ENCODE data around the gene FGF14.
"Not testable (repeated sequence)": the region's sequence is repeated elsewhere in the genome, so short reads cannot be mapped to it uniquely, and the experiment has no call there.

Gene FGF14

GRCh38 chr13:101845245-101846020 is 556.4 kb downstream of the FGF14 start:
- Mint-ChIP-seq H3K4me1 (no peaks in the 10 kb centered on the region), H3K36me3 (no peaks in the 10 kb centered on the region), H3K27ac (no peak overlapping the region), H3K9me3 (peaks cover 2% of the 10 kb centered on the region), H3K4me3 (no peak overlapping the region)
- DNase-seq (ENCODE audit: low spot score in 2 of 2) (no peak), ATAC-seq (no peak)

GRCh38 chr13:101841698-101842097 is 560.1 kb downstream of the FGF14 start:
- H3K27ac Mint-ChIP-seq: no peak overlapping the region
- H3K4me3 Mint-ChIP-seq: no peak overlapping the region
- H3K36me3 Mint-ChIP-seq: no peaks in the 10 kb centered on the region
- no peaks in the 10 kb centered on the region for H3K9me3 Mint-ChIP-seq
- no peak for ATAC-seq
- no peaks in the 10 kb centered on the region for H3K4me1 Mint-ChIP-seq
- DNase-seq (ENCODE audit: low spot score in 2 of 2): no peak

DNA sequence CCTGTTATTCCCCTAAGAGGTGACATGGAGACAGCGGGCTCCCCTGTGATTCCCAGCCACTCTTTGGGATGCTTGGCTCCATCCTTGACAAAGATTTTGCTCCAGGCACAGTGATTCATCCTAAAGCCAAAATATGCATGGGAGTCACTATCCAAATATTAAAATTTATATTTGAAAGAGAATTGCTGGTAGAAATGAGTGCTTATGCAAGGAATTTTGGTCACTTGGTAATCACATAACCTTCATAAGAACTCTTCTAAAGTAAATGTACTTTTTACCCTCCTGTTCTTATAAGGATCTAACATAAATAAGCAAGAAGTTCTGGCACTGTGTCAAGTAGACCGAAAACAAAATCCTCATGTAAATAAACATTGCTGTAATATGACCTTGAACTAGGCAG is 563.5 kb downstream of the FGF14 start:
- ATAC-seq (no peak), DNase-seq (ENCODE audit: low spot score in 2 of 2) (no peak)
- Mint-ChIP-seq H3K9me3 (no peaks in the 10 kb centered on the region), H3K4me3 (no peak overlapping the region), H3K27ac (no peak overlapping the region), H3K4me1 (no peaks in the 10 kb centered on the region), H3K36me3 (no peaks in the 10 kb centered on the region)

- not testable (repeated sequence) for H3K27ac Mint-ChIP-seq; DNase-seq (ENCODE audit: low spot score in 2 of 2); H3K36me3 Mint-ChIP-seq; H3K9me3 Mint-ChIP-seq; ATAC-seq; H3K4me1 Mint-ChIP-seq; H3K4me3 Mint-ChIP-seq
Observed at GRCh38 chr13:101837778-101838177, 564.1 kb downstream of the FGF14 start.

DNA sequence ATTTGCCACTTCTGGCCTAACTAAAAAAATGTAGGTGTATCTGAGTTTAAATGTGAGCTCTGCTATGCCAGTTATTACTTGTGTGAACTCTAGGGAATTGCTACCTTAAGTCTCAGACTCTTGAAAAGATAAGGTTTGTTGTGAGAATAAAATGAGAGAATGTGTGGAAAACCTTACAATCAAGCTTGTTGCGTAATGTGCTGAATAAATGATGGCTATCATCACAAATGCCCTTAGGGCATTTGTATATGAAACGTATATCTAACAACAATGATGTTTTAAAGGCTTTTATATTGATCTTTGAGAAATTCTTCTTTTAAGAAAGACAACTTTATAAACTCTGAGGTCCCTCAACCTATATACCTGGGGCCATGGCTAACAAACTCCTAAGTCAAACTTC is 564.6 kb downstream of the FGF14 start:
- Mint-ChIP-seq H3K36me3 (no peaks in the 10 kb centered on the region), H3K27ac (no peak overlapping the region), H3K4me3 (no peak overlapping the region), H3K9me3 (no peaks in the 10 kb centered on the region), H3K4me1 (no peaks in the 10 kb centered on the region)
- no peak for ATAC-seq
- DNase-seq (ENCODE audit: low spot score in 2 of 2): no peak

GRCh38 chr13:101835920-101836319 is 565.9 kb downstream of the FGF14 start:
- ATAC-seq (no peak), DNase-seq (ENCODE audit: low spot score in 2 of 2) (no peak)
- no peaks in the 10 kb centered on the region for H3K9me3 Mint-ChIP-seq
- no peaks in the 10 kb centered on the region for H3K4me1 Mint-ChIP-seq
- H3K27ac Mint-ChIP-seq: no peak overlapping the region
- no peaks in the 10 kb centered on the region for H3K36me3 Mint-ChIP-seq
- H3K4me3 Mint-ChIP-seq: no peak overlapping the region

GRCh38 chr13:101833671-101834070 is 568.2 kb downstream of the FGF14 start:
- Mint-ChIP-seq H3K4me1 (no peaks in the 10 kb centered on the region), H3K36me3 (no peaks in the 10 kb centered on the region), H3K27ac (no peak overlapping the region), H3K4me3 (no peak overlapping the region), H3K9me3 (no peaks in the 10 kb centered on the region)
- ATAC-seq: no peak
- DNase-seq (ENCODE audit: low spot score in 2 of 2): no peak

DNA sequence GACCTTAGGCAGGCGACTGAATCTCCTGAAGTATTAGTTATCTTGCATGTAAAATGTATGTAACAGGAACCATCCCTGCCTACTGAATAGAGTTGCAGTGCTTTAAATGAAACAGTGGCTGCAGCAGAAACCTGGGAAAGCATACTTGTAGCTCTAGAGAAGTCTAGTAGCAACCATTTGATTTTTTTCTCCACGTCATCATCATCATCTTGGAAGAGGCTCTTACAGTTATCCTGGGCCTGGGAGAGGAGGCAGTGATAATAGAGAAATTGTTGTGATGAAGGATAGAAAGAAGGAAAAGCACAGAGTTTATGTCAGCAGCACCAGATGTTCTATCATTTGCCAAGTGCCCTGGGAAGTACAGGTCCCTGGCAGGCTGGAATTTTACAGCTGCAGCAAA is 571.8 kb downstream of the FGF14 start:
- Mint-ChIP-seq H3K4me1 (no peaks in the 10 kb centered on the region), H3K27ac (no peak overlapping the region)
- no peak for ATAC-seq

DNA sequence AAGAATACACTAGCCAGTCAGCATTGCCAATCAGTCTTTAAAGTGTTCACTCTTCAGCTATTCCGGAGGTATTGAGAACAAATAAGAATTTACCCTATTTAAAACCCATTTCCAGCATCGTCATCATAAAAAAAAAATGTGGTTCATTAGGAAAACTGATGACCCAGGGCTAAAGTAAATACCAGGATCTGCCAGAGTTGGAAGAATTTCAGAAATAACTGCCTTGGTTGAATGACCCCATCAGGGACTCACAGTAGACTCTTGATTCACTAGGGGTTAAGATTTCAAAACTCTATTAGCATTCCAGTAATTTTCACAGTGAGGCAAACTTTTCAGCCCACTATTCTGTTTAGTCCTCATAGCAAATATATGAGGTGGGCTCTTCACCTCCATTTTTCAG is 572.4 kb downstream of the FGF14 start:
- no peaks in the 10 kb centered on the region for H3K9me3 Mint-ChIP-seq
- no peaks in the 10 kb centered on the region for H3K4me1 Mint-ChIP-seq
- no peak overlapping the region for H3K27ac Mint-ChIP-seq
- H3K4me3 Mint-ChIP-seq: no peak overlapping the region
- ATAC-seq: no peak
- no peaks in the 10 kb centered on the region for H3K36me3 Mint-ChIP-seq
- no peak for DNase-seq (ENCODE audit: low spot score in 2 of 2)

More for the DNA sequence above, 571.8 kb downstream of the FGF14 start:
- no peak for DNase-seq (ENCODE audit: low spot score in 2 of 2)
- Mint-ChIP-seq H3K4me3 (no peak overlapping the region), H3K36me3 (no peaks in the 10 kb centered on the region), H3K9me3 (no peaks in the 10 kb centered on the region)

- DNase-seq (ENCODE audit: low spot score in 2 of 2): no peak
- Mint-ChIP-seq H3K4me1 (no peaks in the 10 kb centered on the region), H3K4me3 (no peak overlapping the region), H3K36me3 (no peaks in the 10 kb centered on the region), H3K27ac (no peak overlapping the region), H3K9me3 (no peaks in the 10 kb centered on the region)
- ATAC-seq: no peak
Observed at GRCh38 chr13:101828119-101828518, 573.7 kb downstream of the FGF14 start.

DNA sequence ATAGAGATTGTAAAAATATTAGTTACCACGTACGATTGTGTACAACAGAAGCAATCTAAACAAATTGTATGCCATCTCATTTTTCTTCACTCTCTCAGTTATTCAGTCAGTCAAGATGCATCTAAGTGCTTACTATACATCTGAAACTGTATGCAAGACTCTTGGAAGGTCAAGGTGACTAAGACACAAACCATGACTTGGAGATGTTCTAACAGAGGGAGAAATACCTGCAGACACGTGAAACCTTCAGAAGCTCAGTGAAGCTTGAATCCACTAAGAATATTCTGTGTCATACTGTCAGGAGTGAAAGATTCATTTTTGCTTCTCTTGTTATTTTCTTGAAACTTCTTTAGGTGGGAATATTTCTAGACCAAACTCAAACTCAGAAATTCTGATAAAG is 584.0 kb downstream of the FGF14 start:
- Mint-ChIP-seq H3K27ac (no peak overlapping the region), H3K36me3 (no peaks in the 10 kb centered on the region), H3K9me3 (no peaks in the 10 kb centered on the region), H3K4me1 (no peaks in the 10 kb centered on the region), H3K4me3 (no peak overlapping the region)
- DNase-seq (ENCODE audit: low spot score in 2 of 2) (no peak), ATAC-seq (no peak)

DNA sequence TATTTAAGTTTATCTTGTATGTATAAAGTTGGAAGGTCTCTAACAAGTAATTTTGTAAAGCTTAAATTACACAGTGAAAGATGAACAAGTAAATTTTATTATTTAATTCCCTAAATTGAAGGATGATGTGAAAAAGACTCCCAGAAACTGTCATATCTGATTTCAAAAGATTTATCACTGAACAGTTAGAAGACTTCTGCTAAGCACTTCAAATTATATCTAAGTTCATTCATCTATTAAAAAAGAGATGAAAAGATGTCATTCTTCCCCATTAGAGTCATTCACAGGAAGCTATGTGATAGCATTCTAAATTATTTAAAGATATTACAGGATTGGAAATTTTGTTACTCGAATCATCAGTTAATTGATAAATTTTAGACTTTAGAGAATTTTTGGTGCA is 590.0 kb downstream of the FGF14 start:
- Mint-ChIP-seq H3K36me3 (no peaks in the 10 kb centered on the region), H3K4me3 (no peak overlapping the region), H3K4me1 (no peaks in the 10 kb centered on the region), H3K27ac (no peak overlapping the region), H3K9me3 (no peaks in the 10 kb centered on the region)
- no peak for ATAC-seq
- DNase-seq (ENCODE audit: low spot score in 2 of 2): no peak

GRCh38 chr13:101811284-101811839 is 590.5 kb downstream of the FGF14 start:
- Mint-ChIP-seq H3K36me3 (no peaks in the 10 kb centered on the region), H3K4me1 (no peaks in the 10 kb centered on the region), H3K4me3 (no peak overlapping the region), H3K27ac (no peak overlapping the region), H3K9me3 (no peaks in the 10 kb centered on the region)
- ATAC-seq (no peak), DNase-seq (ENCODE audit: low spot score in 2 of 2) (no peak)

DNA sequence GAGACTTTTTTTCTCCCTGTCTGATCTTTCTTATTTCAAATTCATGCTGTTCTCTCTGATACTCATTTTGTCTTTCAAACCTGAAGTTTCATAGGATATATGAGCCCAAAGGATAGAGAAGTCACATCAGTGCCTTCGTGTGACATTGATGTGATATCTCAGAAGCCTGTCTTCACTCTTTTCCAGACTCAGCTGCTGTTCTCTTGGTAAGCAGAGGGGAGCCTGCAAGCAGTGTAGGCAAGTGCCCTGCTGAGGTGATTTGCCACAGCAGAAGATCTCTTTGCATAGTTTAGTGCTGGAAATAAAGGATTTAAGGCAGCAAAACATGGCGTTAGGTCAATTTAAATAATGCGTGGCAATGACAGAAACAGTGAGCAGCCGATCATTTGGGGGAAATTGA is 602.7 kb downstream of the FGF14 start:
- no peak overlapping the region for H3K27ac Mint-ChIP-seq
- DNase-seq (ENCODE audit: low spot score in 2 of 2) (no peak), ATAC-seq (no peak)
- no peak overlapping the region for H3K4me3 Mint-ChIP-seq
- no peaks in the 10 kb centered on the region for H3K9me3 Mint-ChIP-seq
- H3K36me3 Mint-ChIP-seq: no peaks in the 10 kb centered on the region
- H3K4me1 Mint-ChIP-seq: no peaks in the 10 kb centered on the region

DNA sequence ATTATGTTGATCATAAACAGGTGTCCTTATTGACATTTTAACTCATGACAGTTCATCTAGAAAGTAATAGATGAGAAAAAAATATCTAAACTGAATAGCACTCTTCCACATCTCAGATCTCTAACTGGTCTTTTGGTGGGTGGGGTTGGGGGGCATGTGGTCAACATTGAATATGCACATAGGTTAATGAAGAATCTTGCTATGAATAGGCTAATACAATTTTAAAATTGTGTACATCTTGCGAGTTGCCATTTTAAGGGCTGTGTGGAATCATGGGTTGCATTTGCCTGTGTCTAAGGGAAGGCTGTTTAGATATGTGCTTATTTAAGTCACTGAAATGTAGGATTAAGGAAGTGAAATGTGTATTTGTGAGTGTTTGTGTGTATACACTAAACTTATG is 603.4 kb downstream of the FGF14 start:
- no peak overlapping the region for H3K27ac Mint-ChIP-seq

GRCh38 chr13:101795460-101795859 is 606.4 kb downstream of the FGF14 start:
- Mint-ChIP-seq H3K4me1 (no peaks in the 10 kb centered on the region), H3K4me3 (no peak overlapping the region), H3K9me3 (no peaks in the 10 kb centered on the region), H3K36me3 (no peaks in the 10 kb centered on the region), H3K27ac (no peak overlapping the region)
- DNase-seq (ENCODE audit: low spot score in 2 of 2) (no peak), ATAC-seq (no peak)

More for the DNA sequence above, 603.4 kb downstream of the FGF14 start:
- no peaks in the 10 kb centered on the region for H3K36me3 Mint-ChIP-seq
- no peaks in the 10 kb centered on the region for H3K9me3 Mint-ChIP-seq
- ATAC-seq (no peak), DNase-seq (ENCODE audit: low spot score in 2 of 2) (no peak)
- H3K4me1 Mint-ChIP-seq: no peaks in the 10 kb centered on the region
- H3K4me3 Mint-ChIP-seq: no peak overlapping the region

Data from stimulated activated effector memory CD8-positive, alpha-beta T cell treated with anti-CD3 and anti-CD28 coated beads, Interleukin-12 subunit alpha, Interleukin-12 subunit beta, amount 100 ng/mL, for 72 hours (primary cell).